Loucy (cell line): ENCODE results near the gene LYVE1.
"Not testable (repeated sequence)": the region's sequence is repeated elsewhere in the genome, so short reads cannot be mapped to it uniquely, and the experiment has no call there.

Experiments used
- H2AFZ ChIP-seq: fragments of 200-600 bp; sonication (generic); 2 replicates; pipeline ENCODE4 v1.6.0; 2016; ENCODE audit warnings: antibody characterized with exemption, mild to moderate bottlenecking, low read length, moderate library complexity
- H3F3A ChIP-seq: fragments of 200-600 bp; 2 replicates; pipeline ENCODE4 v1.6.0; 2016; ENCODE audit warnings: antibody characterized with exemption, low read depth, mild to moderate bottlenecking
- H3K27me3 ChIP-seq: fragments of 200-600 bp; sonication (generic); 2 replicates; pipeline ENCODE4 v1.6.1; 2014; ENCODE audit warnings: low read length, mild to moderate bottlenecking; ENCODE audit not compliant: insufficient read depth, poor library complexity, severe bottlenecking
- H3K36me3 ChIP-seq: fragments of 200-600 bp; sonication (generic); 2 replicates; pipeline ENCODE4 v1.6.1; 2016; ENCODE audit warnings: low read length; ENCODE audit not compliant: insufficient read depth
- H3K4me1 ChIP-seq: fragments of 200-600 bp; sonication (generic); 2 replicates; pipeline ENCODE4 v1.5.1; 2014; ENCODE audit warnings: low read length, mild to moderate bottlenecking; ENCODE audit not compliant: insufficient read depth, poor library complexity, severe bottlenecking
- H3K4me2 ChIP-seq: fragments of 200-600 bp; sonication (generic); 2 replicates; pipeline ENCODE4 v1.6.0; 2014; ENCODE audit warnings: antibody characterized with exemption, low read length, low read depth, mild to moderate bottlenecking; ENCODE audit not compliant: poor library complexity, severe bottlenecking
- H3K4me3 ChIP-seq: fragments of 200-600 bp; sonication (generic); 2 replicates; pipeline ENCODE4 v1.5.1; 2014; ENCODE audit warnings: low read length, mild to moderate bottlenecking, mixed read lengths; ENCODE audit not compliant: poor library complexity, severe bottlenecking
- H3K79me2 ChIP-seq: fragments of 200-600 bp; sonication (generic); 2 replicates; pipeline ENCODE4 v1.6.1; 2014; ENCODE audit warnings: low read length; ENCODE audit not compliant: insufficient read depth
- H3K9ac ChIP-seq: fragments of 200-600 bp; sonication (generic); 2 replicates; pipeline ENCODE4 v1.6.0; 2014; ENCODE audit warnings: mild to moderate bottlenecking, low read depth, low read length, moderate library complexity; ENCODE audit not compliant: poor library complexity, severe bottlenecking
- H3K9me2 ChIP-seq: fragments of 200-600 bp; sonication (generic); replicated peaks from 2 replicates; pipeline ENCODE4 v1.6.1; 2016; ENCODE audit warnings: low read depth, low read length, mixed read lengths
- H3K9me3 ChIP-seq: fragments of 200-600 bp; sonication (generic); 2 replicates; pipeline ENCODE4 v1.6.1; 2014; ENCODE audit warnings: mild to moderate bottlenecking, antibody characterized with exemption, low read length, low read depth; ENCODE audit not compliant: insufficient read depth
- H4K20me1 ChIP-seq: fragments of 200-600 bp; sonication (generic); 2 replicates; pipeline ENCODE4 v1.6.0; 2014; ENCODE audit warnings: antibody characterized with exemption, low read length, mild to moderate bottlenecking; ENCODE audit not compliant: insufficient read depth, poor library complexity, severe bottlenecking
- CTCF ChIP-seq: fragments of 200-600 bp; sonication (generic); conservative IDR thresholded peaks from 2 replicates; pipeline ENCODE4 v1.5.1; 2014; ENCODE audit warnings: mild to moderate bottlenecking, antibody characterized with exemption, low read length
- EZH2phosphoT487 ChIP-seq: fragments of 200-600 bp; IDR thresholded peaks from 2 replicates; pipeline ENCODE4 v1.6.1; 2018; ENCODE audit warnings: antibody characterized with exemption, mild to moderate bottlenecking, moderate library complexity, borderline replicate concordance

The LYVE1 gene

GRCh38 chr11:10599388-10600175 is 31.1 kb upstream of the LYVE1 start:
- Histone ChIP-seq H3K4me3 (no peak overlapping the region), H2AFZ (no peak overlapping the region; the same call in 1 of the 2 replicates), H4K20me1 (no peaks in the 10 kb centered on the region), H3K9me2 (no peaks in the 10 kb centered on the region), H3K9me3 (no peaks in the 10 kb centered on the region), H3F3A (no peaks in the 10 kb centered on the region), H3K4me2 (no peak overlapping the region), H3K9ac (no peak overlapping the region), H3K79me2 (no peaks in the 10 kb centered on the region), H3K27me3 (no peaks in the 10 kb centered on the region), H3K4me1 (peaks cover 20% of the 10 kb centered on the region), H3K36me3 (no peaks in the 10 kb centered on the region)
- no peak for TF ChIP-seq CTCF
- no peak for TF ChIP-seq EZH2phosphoT487

- no peak for TF ChIP-seq EZH2phosphoT487
- TF ChIP-seq CTCF, result no peak
- no peaks in the 10 kb centered on the region for H3F3A ChIP-seq
These were observed 30.4 kb upstream of the LYVE1 start for GRCh38 chr11:10598816-10599215.

GRCh38 chr11:10597877-10598351 is 29.4 kb upstream of the LYVE1 start:
- Histone ChIP-seq H3K4me1 (peaks cover 6% of the 10 kb centered on the region), H3K9ac (no peak overlapping the region), H3K4me3 (no peak overlapping the region), H4K20me1 (no peaks in the 10 kb centered on the region), H3F3A (no peaks in the 10 kb centered on the region), H3K4me2 (no peak overlapping the region), H3K36me3 (no peaks in the 10 kb centered on the region), H2AFZ (no peak overlapping the region), H3K9me3 (no peaks in the 10 kb centered on the region), H3K79me2 (no peaks in the 10 kb centered on the region), H3K9me2 (no peaks in the 10 kb centered on the region), H3K27me3 (no peaks in the 10 kb centered on the region)
- no peak for TF ChIP-seq CTCF
- no peak for TF ChIP-seq EZH2phosphoT487

More at GRCh38 chr11:10598816-10599215, 30.4 kb upstream of the LYVE1 start:
- Histone ChIP-seq H3K9me3 (no peaks in the 10 kb centered on the region), H4K20me1 (no peaks in the 10 kb centered on the region), H3K27me3 (no peaks in the 10 kb centered on the region), H2AFZ (no peak overlapping the region), H3K4me3 (no peak overlapping the region), H3K79me2 (no peaks in the 10 kb centered on the region), H3K9me2 (no peaks in the 10 kb centered on the region), H3K4me1 (peaks cover 12% of the 10 kb centered on the region), H3K9ac (no peak overlapping the region), H3K36me3 (no peaks in the 10 kb centered on the region), H3K4me2 (no peak overlapping the region)

- H3K27me3 ChIP-seq, H3K9me2 ChIP-seq, H3K36me3 ChIP-seq, H3F3A ChIP-seq, H3K79me2 ChIP-seq, H3K4me3 ChIP-seq, H3K4me1 ChIP-seq, H3K4me2 ChIP-seq, H4K20me1 ChIP-seq, H3K9ac ChIP-seq, H3K9me3 ChIP-seq, H2AFZ ChIP-seq: not testable (repeated sequence)
These were observed 27.4 kb upstream of the LYVE1 start for GRCh38 chr11:10595840-10596239.
